Trophoblast cell (in vitro differentiated cells and primary cell): Measurements from ENCODE around the gene ISCU.

Experiments used
- DNase-seq, 2 donors: peaks; one replicate each; pipeline ENCODE4 v3.0.0-alpha.2; 2016
- H2AFZ ChIP-seq: 2 replicates; pipeline ENCODE4 v1.6.1; 2013; ENCODE audit warnings: low read length, moderate library complexity, mild to moderate bottlenecking; ENCODE audit not compliant: insufficient read depth, poor library complexity
- H2AK5ac ChIP-seq: 2 replicates; pipeline ENCODE4 v1.6.1; 2013; ENCODE audit warnings: mild to moderate bottlenecking, low read length
- H2BK120ac ChIP-seq: 2 replicates; pipeline ENCODE4 v1.6.1; 2013; ENCODE audit warnings: low read length, mild to moderate bottlenecking, moderate library complexity; ENCODE audit not compliant: insufficient read depth, poor library complexity
- H2BK12ac ChIP-seq: 2 replicates; pipeline ENCODE4 v1.6.1; 2013; ENCODE audit warnings: mild to moderate bottlenecking, low read length, moderate library complexity
- H2BK5ac ChIP-seq: 2 replicates; pipeline ENCODE4 v1.6.1; 2013; ENCODE audit warnings: low read length, low read depth, moderate library complexity, mild to moderate bottlenecking; ENCODE audit not compliant: poor library complexity
- H3K14ac ChIP-seq: 2 replicates; pipeline ENCODE4 v1.6.1; 2013; ENCODE audit warnings: mild to moderate bottlenecking, low read length
- H3K18ac ChIP-seq: 2 replicates; pipeline ENCODE4 v1.6.1; 2013; ENCODE audit warnings: mild to moderate bottlenecking, low read length
- H3K23ac ChIP-seq: 2 replicates; pipeline ENCODE4 v1.6.1; 2013; ENCODE audit warnings: low read length
- H3K27ac ChIP-seq: 2 replicates; pipeline ENCODE4 v1.5.1; 2013; ENCODE audit warnings: low read depth, mild to moderate bottlenecking, inconsistent platforms, low read length, moderate library complexity
- H3K27me3 ChIP-seq: 2 replicates; pipeline ENCODE4 v1.6.1; 2013; ENCODE audit warnings: inconsistent platforms, mild to moderate bottlenecking, low read length, moderate library complexity; ENCODE audit not compliant: insufficient read depth
- H3K36me3 ChIP-seq, 2 experiments: 1 replicate in 1 of 2; 2 replicates in 1 of 2; pipeline ENCODE4 v1.6.1; 2013; ENCODE audit warnings: low read length in 2 of 2, mild to moderate bottlenecking in 2 of 2, moderate library complexity in 1 of 2; ENCODE audit not compliant: insufficient read depth in 2 of 2, control insufficient read depth in 1 of 2
- H3K4ac ChIP-seq: 2 replicates; pipeline ENCODE4 v1.6.1; 2013; ENCODE audit warnings: low read depth, mild to moderate bottlenecking, low read length, moderate library complexity
- H3K4me1 ChIP-seq, 2 experiments: 1 replicate in 1 of 2; 2 replicates in 1 of 2; pipeline ENCODE4 v1.6.1; 2013; ENCODE audit warnings: low read length in 2 of 2, mild to moderate bottlenecking in 2 of 2, moderate library complexity in 1 of 2; ENCODE audit not compliant: insufficient read depth in 2 of 2, control insufficient read depth in 1 of 2
- H3K4me2 ChIP-seq: 2 replicates; pipeline ENCODE4 v1.6.1; 2013; ENCODE audit warnings: inconsistent platforms, mild to moderate bottlenecking, low read length, moderate library complexity
- H3K4me3 ChIP-seq: 2 replicates; pipeline ENCODE4 v1.5.1; 2013; ENCODE audit warnings: mild to moderate bottlenecking, low read depth, low read length, inconsistent platforms
- H3K79me1 ChIP-seq: one replicate; pipeline ENCODE4 v1.6.1; 2013; ENCODE audit warnings: low read length
- H3K79me2 ChIP-seq: 2 replicates; pipeline ENCODE4 v1.6.1; 2013; ENCODE audit warnings: low read length, mild to moderate bottlenecking; ENCODE audit not compliant: control insufficient read depth, insufficient read depth, poor library complexity
- H3K9ac ChIP-seq: 2 replicates; pipeline ENCODE4 v1.6.1; 2013; ENCODE audit warnings: mild to moderate bottlenecking, low read length
- H3K9me3 ChIP-seq: 2 replicates; pipeline ENCODE4 v1.6.1; 2013; ENCODE audit warnings: low read depth, mild to moderate bottlenecking, control low read depth, inconsistent platforms, low read length; ENCODE audit not compliant: insufficient read depth
- H4K12ac ChIP-seq: 2 replicates; pipeline ENCODE4 v1.6.1; 2013; ENCODE audit warnings: low read depth, mild to moderate bottlenecking, low read length, moderate library complexity
- H4K8ac ChIP-seq: 2 replicates; pipeline ENCODE4 v1.6.1; 2013; ENCODE audit warnings: low read depth, mild to moderate bottlenecking, low read length, moderate library complexity
- H4K91ac ChIP-seq: one replicate; pipeline ENCODE4 v1.6.1; 2013; ENCODE audit warnings: low read depth, mild to moderate bottlenecking, low read length, moderate library complexity
- WGBS: extraction: QIAGEN DNeasy Blood & Tissue Kit; methylation state at CpG from one replicate; pipeline ENCODE4 v1.1.7; 2013; ENCODE audit warnings: missing lambda C conversion rate; ENCODE audit not compliant: insufficient read length, insufficient coverage; ENCODE audit errors: extremely low coverage; 5-methylcytosine and 5-hydroxymethylcytosine counted together

Gene ISCU

DNA sequence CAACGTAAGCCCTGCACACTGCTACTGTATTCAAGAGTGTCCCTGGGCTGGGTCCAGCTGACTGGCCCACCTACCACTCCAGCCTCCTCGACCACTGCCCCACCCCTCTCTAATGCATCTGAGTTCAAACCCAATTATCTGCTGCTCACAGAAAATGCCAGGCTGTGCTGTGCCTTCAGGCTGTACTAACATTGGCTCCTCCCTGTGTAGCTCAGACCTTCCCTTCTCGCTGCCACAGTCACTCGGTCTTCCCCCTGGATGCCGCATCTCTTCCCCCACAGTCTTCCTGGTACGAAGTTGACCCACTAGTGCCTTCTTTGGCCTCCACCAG, 35.3 kb upstream of the ISCU start:
- Histone ChIP-seq H4K91ac (no peak overlapping the region), H2AFZ (no peak overlapping the region), H2BK5ac (no peak overlapping the region), H3K23ac (no peak overlapping the region), H2BK12ac (no peak overlapping the region), H2BK120ac (no peak overlapping the region), H3K4me2 (no peak overlapping the region), H3K79me2 (no peaks in the 10 kb centered on the region), H4K12ac (no peak overlapping the region), H3K4me1 (no peaks in the 10 kb centered on the region), H3K27ac (no peak overlapping the region), H3K4me3 (peak overlapping the region; percentile 1), H3K14ac (no peak overlapping the region), H3K9ac (peak overlapping the region; percentile 31), H3K9me3 (no peaks in the 10 kb centered on the region), H3K27me3 (no peaks in the 10 kb centered on the region), H3K36me3 (peaks cover 67 to 81% of the 10 kb centered on the region in 2 experiments), H3K4ac (no peak overlapping the region), H3K79me1 (no peaks in the 10 kb centered on the region), H3K18ac (no peak overlapping the region), H4K8ac (no peak overlapping the region), H2AK5ac (no peak overlapping the region)
- no peak for DNase-seq
- no CpG with 5 or more reads among the region's 6 CpGs for WGBS

DNA sequence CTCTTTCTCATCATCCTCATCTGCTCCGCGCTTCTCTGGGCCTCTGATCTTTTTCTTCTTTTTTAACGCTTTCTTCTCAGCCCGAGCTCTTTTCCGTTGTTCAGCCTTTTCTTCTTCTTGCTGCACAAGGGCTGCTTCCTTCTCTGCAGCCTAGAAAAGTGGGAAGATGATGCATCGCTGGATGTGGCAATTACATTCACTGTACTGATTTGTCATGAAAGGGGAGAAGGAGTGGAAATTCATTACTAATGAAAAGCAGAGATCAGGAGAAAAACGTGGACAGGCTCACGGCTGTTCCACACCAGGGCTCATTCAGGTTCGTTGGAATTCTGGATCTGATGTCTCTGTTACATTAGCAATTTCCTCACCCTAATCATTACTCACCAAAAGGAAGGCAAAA, 32.2 kb upstream of the ISCU start:
- H3K36me3 ChIP-seq = peaks cover 55 to 69% of the 10 kb centered on the region in 2 experiments
- no peak overlapping the region for H2AFZ ChIP-seq
- H3K79me2 ChIP-seq = no peaks in the 10 kb centered on the region
- no peak overlapping the region for H2BK5ac ChIP-seq
- H3K4ac ChIP-seq = no peak overlapping the region
- no peak overlapping the region for H2BK120ac ChIP-seq
- H3K18ac ChIP-seq = no peak overlapping the region
- no peak overlapping the region for H3K14ac ChIP-seq
- WGBS = no CpG with 5 or more reads among the region's 9 CpGs
- no peak overlapping the region for H3K4me2 ChIP-seq
- H3K79me1 ChIP-seq = no peaks in the 10 kb centered on the region
- H4K91ac ChIP-seq = no peak overlapping the region
- H3K23ac ChIP-seq = no peak overlapping the region
- no peak overlapping the region for H2AK5ac ChIP-seq
- H3K9me3 ChIP-seq = no peaks in the 10 kb centered on the region
- no peak overlapping the region for H4K12ac ChIP-seq
- no peak overlapping the region for H2BK12ac ChIP-seq
- no peak overlapping the region for H3K9ac ChIP-seq
- H3K4me3 ChIP-seq = no peak overlapping the region
- no peak overlapping the region for H3K27ac ChIP-seq
- no peak for DNase-seq
- H3K27me3 ChIP-seq = no peaks in the 10 kb centered on the region
- H3K4me1 ChIP-seq = no peaks in the 10 kb centered on the region
- no peak overlapping the region for H4K8ac ChIP-seq

DNA sequence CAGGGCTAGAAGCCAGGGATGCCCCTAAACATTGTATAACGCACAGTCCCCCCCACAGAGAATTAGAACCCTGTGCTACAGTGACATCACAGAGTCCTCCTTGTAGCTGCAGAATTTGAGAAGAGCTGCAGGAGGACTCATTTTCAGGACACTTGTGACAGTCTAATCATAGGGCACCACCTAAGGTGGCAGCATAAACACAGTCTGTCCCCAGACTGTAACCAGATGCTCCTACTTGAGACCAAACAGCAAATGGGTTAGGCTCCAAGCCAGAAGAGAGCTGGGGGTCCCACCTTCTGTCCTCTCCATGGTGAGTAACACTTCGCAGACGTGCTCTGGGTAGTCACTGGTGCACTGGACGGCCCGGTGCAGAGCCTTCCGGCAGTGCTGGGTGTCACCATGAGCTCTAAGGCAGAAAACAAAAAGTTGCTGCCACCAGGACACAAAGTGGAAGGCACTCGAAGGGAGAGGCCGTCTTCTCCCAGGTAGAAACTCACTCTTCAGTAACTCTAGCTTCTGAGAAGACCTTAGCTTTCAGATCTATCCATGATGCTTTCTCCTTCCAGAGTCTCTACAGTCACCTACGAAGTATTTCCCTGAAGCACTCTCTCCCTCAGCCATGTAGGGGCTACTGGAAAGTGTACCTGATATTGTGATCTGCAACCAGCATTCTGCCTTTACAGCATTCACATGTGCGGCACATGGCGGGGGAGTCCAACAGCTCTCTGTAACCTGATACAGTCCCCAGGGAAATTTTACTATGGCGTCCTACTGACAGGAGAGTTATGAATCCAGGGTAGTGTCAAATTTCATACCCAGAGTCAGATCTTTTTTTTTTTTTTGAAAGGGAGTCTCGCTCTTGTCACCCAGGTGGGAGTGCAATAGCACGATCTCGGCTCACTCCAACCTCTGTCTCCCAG, 30.2 kb upstream of the ISCU start:
- Histone ChIP-seq H4K91ac (no peak overlapping the region), H3K27me3 (no peaks in the 10 kb centered on the region), H2BK120ac (no peak overlapping the region), H2BK5ac (no peak overlapping the region), H3K4ac (no peak overlapping the region), H2AFZ (no peak overlapping the region), H4K8ac (no peak overlapping the region), H3K79me1 (no peaks in the 10 kb centered on the region), H3K4me1 (no peaks in the 10 kb centered on the region), H2AK5ac (no peak overlapping the region), H2BK12ac (no peak overlapping the region), H3K9me3 (no peaks in the 10 kb centered on the region), H3K9ac (no peak overlapping the region), H3K4me2 (no peak overlapping the region), H3K23ac (no peak overlapping the region), H3K4me3 (no peak overlapping the region), H3K27ac (no peak overlapping the region), H3K36me3 (peaks cover 42 to 63% of the 10 kb centered on the region in 2 experiments), H3K18ac (no peak overlapping the region), H3K14ac (no peak overlapping the region), H3K79me2 (no peaks in the 10 kb centered on the region), H4K12ac (no peak overlapping the region)
- DNase-seq = no peak
- WGBS = no CpG with 5 or more reads among the region's 15 CpGs

DNA sequence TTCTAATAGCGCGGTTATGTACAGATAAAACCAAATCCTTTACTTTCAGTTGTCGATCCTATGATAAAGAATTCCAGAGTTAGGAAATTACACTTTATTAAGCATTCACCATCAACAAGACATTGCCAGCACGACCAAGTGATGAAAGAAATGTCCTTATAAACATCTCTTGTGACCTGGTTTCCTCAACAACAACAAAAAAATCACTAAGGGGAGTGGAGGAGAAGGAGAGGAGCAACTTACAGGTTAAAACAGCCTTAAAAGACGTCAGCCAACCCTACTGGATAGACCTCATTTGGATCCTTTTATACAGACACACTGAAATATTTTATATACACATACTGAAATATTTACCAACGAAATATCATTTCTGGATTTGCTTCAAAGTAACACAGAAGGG, 24.2 kb upstream of the ISCU start:
- no CpG with 5 or more reads among the region's 6 CpGs for WGBS
- Histone ChIP-seq H3K9ac (no peak overlapping the region), H3K4ac (no peak overlapping the region), H2BK120ac (no peak overlapping the region), H3K23ac (no peak overlapping the region), H2AK5ac (no peak overlapping the region), H4K12ac (no peak overlapping the region), H3K4me1 (no peaks in the 10 kb centered on the region), H3K4me2 (no peak overlapping the region), H3K9me3 (no peaks in the 10 kb centered on the region), H4K91ac (no peak overlapping the region), H3K79me1 (no peaks in the 10 kb centered on the region), H3K4me3 (no peak overlapping the region), H3K27ac (no peak overlapping the region), H3K27me3 (no peaks in the 10 kb centered on the region), H2BK5ac (no peak overlapping the region), H3K36me3 (peaks cover 16 to 29% of the 10 kb centered on the region in 2 experiments), H3K14ac (no peak overlapping the region), H2AFZ (no peak overlapping the region), H2BK12ac (no peak overlapping the region), H3K18ac (no peak overlapping the region), H4K8ac (no peak overlapping the region), H3K79me2 (no peaks in the 10 kb centered on the region)
- DNase-seq = no peak
